ENCODE results near the gene ZFR2.
"Not testable (repeated sequence)": the region's sequence is repeated elsewhere in the genome, so short reads cannot be mapped to it uniquely, and the experiment has no call there.

The ZFR2 gene

DNA sequence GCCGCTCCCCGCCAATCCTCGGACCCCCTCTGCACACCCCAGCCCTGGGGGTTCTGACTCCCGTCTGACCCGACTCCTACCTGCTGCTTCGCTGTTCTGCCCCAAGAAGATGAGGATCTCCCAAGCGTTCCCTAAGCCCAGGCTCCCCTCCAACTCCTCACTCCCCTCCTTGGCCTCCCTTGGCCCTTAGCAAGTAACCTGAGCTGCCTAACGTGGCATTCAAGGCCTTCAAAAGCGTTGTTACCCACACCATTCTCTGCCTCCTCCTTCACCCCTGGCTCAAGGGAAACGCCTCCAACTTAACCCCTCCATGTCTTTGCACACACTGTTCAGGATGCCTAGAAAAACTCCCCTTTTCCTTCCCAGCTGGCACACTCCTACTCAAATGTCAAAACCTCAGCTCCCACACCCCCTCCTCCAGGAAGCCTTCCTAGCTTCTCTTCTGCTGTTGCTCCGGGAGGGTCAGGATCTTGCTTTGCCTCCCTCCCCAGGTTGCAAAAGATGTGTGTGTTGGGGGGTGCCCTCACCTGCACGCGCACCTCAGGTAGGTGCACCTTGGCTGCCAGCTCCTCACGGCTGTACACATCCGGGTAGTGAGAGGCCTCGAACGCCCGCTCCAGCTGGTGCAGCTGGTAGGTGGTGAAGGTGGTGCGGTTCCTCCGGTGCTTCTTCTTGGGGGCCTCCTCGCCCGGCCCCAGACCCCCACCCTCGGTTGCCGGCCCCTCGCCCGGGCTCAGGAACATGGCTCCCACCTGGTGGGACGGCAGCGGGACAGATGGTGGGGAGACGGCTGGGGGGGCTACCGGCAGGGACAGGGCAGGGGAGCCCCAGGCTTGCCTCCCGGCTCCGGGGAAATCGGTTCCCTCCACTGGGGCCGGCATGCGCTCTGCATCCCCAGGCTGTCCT, 97.6 kb downstream of the ZFR2 start:
- Histone ChIP-seq H3K36me3 (ENCODE audit: insufficient read depth, low read depth, low read length) (peaks cover 15% of the 10 kb centered on the region; the same call in 1 of the 2 replicates), H3K27me3 (ENCODE audit: insufficient read depth, low read length) (no peaks in the 10 kb centered on the region), H3K27ac (ENCODE audit: low read length) (no peak overlapping the region), H3K4me1 (ENCODE audit: insufficient read depth, low read length) (peaks cover 5% of the 10 kb centered on the region; the same call in 1 of the 2 replicates), H3K9me3 (ENCODE audit: insufficient read depth, low read depth, low read length) (no peaks in the 10 kb centered on the region), H3K9ac (ENCODE audit: low read depth, low read length) (no peak overlapping the region), H3K4me3 (ENCODE audit: low read length) (no peak overlapping the region)

DNA sequence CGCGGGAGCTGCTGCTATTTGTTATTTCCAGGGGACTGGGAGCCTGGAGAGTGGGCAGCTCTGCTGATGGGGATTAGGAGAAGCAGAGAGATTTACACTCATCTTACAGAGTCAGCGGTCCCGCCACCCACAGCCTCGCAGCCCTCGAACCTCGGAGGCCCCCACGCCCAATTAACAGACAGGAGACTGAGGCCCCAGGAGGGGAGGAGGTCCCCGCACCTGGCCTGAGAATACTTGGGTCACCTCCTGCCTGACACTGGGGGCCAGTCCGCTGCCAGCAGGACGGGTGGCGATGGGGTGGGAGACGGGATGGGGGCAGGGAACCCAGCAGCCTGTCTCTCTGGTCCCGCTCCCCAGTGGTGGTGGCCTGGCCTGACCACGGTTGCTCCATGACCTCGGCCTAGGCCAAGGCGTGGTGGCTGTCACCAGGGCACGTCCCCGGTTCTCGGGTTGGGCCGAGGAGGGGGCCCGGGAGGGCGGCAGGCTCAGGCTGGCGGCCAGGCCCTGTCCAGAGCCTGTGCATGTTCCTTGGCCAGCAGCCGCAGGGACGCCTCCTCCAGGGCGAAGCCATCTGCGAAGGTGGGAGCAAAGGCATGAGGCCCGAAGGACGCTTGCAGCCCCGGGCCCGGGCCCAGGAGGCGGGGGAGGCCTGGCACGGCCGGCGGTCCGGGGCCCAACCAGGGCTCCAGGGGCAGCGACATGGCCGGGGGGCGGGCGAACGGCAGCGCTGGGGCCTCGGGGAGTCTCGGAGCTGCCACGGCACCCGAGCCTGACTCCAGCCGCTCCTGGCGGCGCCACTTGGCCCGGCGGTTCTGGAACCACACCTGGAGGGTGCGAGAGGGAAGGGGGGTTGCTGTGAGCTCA, 98.5 kb downstream of the ZFR2 start:
- no peak overlapping the region for H3K9ac ChIP-seq (ENCODE audit: low read depth, low read length)
- no peaks in the 10 kb centered on the region for H3K27me3 ChIP-seq (ENCODE audit: insufficient read depth, low read length)
- no peak overlapping the region for H3K4me3 ChIP-seq (ENCODE audit: low read length)
- H3K4me1 ChIP-seq (ENCODE audit: insufficient read depth, low read length), result peaks cover 5% of the 10 kb centered on the region; the same call in 1 of the 2 replicates
- peaks cover 16% of the 10 kb centered on the region; the same call in 1 of the 2 replicates for H3K36me3 ChIP-seq (ENCODE audit: insufficient read depth, low read depth, low read length)
- no peaks in the 10 kb centered on the region for H3K9me3 ChIP-seq (ENCODE audit: insufficient read depth, low read depth, low read length)
- H3K27ac ChIP-seq (ENCODE audit: low read length), result no peak overlapping the region

DNA sequence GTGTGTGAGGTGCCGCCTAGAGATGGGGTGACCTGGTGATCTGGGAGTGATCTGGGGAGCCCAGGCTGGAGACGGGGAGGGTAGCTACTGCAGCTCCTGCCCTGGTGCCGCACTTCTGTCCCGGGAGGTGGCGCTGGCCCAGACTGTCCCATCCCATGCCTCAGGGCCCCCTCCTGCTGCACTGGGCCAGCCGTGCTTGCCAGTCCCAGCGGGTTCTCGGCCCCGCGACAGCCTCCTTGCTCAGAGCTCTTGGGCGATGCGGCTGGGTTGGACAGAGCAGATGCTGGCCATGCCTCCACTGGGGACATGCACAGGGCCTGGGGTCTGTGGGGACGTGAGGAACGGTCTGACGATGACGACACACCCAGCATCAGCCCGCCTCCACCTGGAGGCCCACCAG, 99.3 kb downstream of the ZFR2 start:
- Histone ChIP-seq H3K4me3 (ENCODE audit: low read length) (no peak overlapping the region), H3K36me3 (ENCODE audit: insufficient read depth, low read depth, low read length) (peaks cover 21% of the 10 kb centered on the region; the same call in 1 of the 2 replicates), H3K9ac (ENCODE audit: low read depth, low read length) (no peak overlapping the region), H3K4me1 (ENCODE audit: insufficient read depth, low read length) (peaks cover 5% of the 10 kb centered on the region; the same call in 1 of the 2 replicates), H3K27me3 (ENCODE audit: insufficient read depth, low read length) (no peaks in the 10 kb centered on the region), H3K27ac (ENCODE audit: low read length) (no peak overlapping the region), H3K9me3 (ENCODE audit: insufficient read depth, low read depth, low read length) (no peaks in the 10 kb centered on the region)

DNA sequence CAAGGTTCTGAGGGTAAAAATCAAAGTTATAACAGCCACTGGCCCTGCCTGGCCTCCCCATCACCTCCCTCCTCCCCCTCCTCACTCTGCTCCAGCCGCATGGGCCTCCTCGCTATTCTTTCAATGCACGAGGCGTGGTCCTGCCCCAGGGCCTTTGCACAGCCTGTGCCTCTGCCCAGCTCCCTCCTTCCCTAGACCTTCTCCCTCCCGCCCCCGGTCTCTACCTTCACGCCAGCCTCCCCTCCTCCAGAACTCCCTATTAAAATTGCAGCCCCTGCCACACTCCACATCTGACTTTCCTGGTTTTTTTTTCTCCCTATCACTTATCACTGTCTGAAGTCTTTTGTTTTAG, 100.1 kb downstream of the ZFR2 start:
- H3K4me3 ChIP-seq (ENCODE audit: low read length), result no peak overlapping the region
- peaks cover 21% of the 10 kb centered on the region; the same call in 1 of the 2 replicates for H3K36me3 ChIP-seq (ENCODE audit: insufficient read depth, low read depth, low read length)
- H3K4me1 ChIP-seq (ENCODE audit: insufficient read depth, low read length), result peaks cover 5% of the 10 kb centered on the region; the same call in 1 of the 2 replicates
- H3K9me3 ChIP-seq (ENCODE audit: insufficient read depth, low read depth, low read length), result no peaks in the 10 kb centered on the region
- no peak overlapping the region for H3K9ac ChIP-seq (ENCODE audit: low read depth, low read length)
- H3K27me3 ChIP-seq (ENCODE audit: insufficient read depth, low read length), result no peaks in the 10 kb centered on the region
- H3K27ac ChIP-seq (ENCODE audit: low read length), result no peak overlapping the region

DNA sequence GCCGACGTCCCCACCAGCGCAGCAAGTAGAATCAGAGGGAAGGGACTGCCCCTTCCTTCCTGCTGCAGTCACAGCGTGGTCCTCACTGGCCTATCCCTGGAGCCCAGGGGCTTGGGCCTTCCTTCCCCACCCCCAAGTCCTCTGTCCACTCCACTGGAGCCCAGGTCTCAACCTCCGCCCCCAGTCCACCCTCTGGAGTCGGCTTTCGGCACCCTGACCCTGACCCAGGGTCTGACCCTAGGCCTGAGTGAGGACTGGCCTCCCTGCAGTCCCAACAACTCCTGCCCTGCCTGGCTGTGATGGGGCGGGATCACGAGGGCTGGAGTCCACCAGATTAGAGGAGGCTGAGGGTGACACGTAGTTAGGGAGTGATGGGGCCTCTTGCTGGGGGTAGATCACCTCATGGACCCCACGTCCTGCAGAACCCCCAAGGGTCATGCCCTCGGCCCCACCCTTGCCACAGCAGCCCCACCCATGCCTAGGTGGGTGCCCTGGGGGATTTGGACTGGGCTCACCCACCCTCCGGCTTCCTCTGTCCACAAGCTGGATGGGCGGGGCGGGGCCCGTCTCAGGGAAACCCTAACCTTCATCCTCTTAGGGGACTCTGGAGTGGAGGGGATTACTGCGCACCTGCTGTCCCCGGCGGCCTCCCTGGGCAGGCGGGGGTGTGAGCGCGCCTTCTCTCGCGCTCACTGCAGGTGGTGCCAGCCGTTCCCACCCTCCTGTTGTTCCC, 100.7 kb downstream of the ZFR2 start:
- no peak overlapping the region for H3K27ac ChIP-seq (ENCODE audit: low read length)
- H3K9me3 ChIP-seq (ENCODE audit: insufficient read depth, low read depth, low read length), result no peaks in the 10 kb centered on the region
- H3K9ac ChIP-seq (ENCODE audit: low read depth, low read length), result no peak overlapping the region
- H3K4me3 ChIP-seq (ENCODE audit: low read length), result no peak overlapping the region
- H3K27me3 ChIP-seq (ENCODE audit: insufficient read depth, low read length), result no peaks in the 10 kb centered on the region
- H3K36me3 ChIP-seq (ENCODE audit: insufficient read depth, low read depth, low read length), result peaks cover 21% of the 10 kb centered on the region; the same call in 1 of the 2 replicates
- peaks cover 7% of the 10 kb centered on the region; the same call in 1 of the 2 replicates for H3K4me1 ChIP-seq (ENCODE audit: insufficient read depth, low read length)

DNA sequence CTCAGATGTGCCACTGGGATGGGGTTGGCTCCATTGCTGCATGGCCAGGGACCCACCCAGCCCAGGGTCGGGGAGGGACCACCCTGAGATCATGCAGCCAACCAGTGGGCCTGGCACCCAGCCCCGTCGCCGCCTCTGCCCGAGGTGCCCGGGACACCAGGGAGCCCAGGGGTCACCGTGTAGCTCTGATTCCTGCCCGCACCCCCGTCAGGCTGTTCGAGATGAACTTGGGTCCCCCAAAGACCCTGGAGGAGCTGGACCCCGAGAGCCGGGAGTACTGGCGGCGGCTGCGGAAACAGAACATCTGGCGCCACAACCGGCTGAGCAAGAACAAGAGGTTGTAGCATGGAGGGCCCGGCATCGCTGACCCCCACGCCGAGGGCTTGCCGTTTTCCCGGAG, 101.8 kb downstream of the ZFR2 start:
- H3K4me1 ChIP-seq (ENCODE audit: insufficient read depth, low read length), result peaks cover 9% of the 10 kb centered on the region; the same call in 1 of the 2 replicates
- no peaks in the 10 kb centered on the region for H3K27me3 ChIP-seq (ENCODE audit: insufficient read depth, low read length)
- H3K4me3 ChIP-seq (ENCODE audit: low read length), result no peak overlapping the region
- H3K27ac ChIP-seq (ENCODE audit: low read length), result no peak overlapping the region
- H3K9me3 ChIP-seq (ENCODE audit: insufficient read depth, low read depth, low read length), result no peaks in the 10 kb centered on the region
- H3K9ac ChIP-seq (ENCODE audit: low read depth, low read length), result no peak overlapping the region
- H3K36me3 ChIP-seq (ENCODE audit: insufficient read depth, low read depth, low read length), result peaks cover 21% of the 10 kb centered on the region; the same call in 1 of the 2 replicates

DNA sequence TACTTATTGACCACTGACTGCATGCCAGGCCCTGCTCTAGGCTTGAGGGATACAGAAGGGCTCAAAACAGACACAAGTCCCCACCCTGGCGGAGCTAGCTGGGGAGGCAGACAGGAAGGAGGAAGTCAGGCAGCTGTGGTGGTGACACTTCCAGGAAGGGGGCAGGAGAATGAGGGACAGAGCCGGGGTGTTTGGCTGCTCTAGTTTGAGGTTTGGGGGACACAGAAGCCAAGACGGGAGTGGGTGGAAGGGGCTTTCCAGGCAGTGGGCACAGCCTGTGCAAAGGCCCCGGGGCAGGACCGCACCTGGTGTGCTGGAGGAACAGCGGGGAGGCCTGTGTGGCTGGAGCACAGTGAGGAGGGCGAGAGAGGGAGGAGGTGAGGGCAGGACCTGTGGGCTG, 102.3 kb downstream of the ZFR2 start:
- Histone ChIP-seq H3K9me3 (ENCODE audit: insufficient read depth, low read depth, low read length) (no peaks in the 10 kb centered on the region), H3K27ac (ENCODE audit: low read length) (no peak overlapping the region), H3K4me1 (ENCODE audit: insufficient read depth, low read length) (peaks cover 9% of the 10 kb centered on the region; the same call in 1 of the 2 replicates), H3K27me3 (ENCODE audit: insufficient read depth, low read length) (no peaks in the 10 kb centered on the region), H3K36me3 (ENCODE audit: insufficient read depth, low read depth, low read length) (peaks cover 21% of the 10 kb centered on the region; the same call in 1 of the 2 replicates), H3K9ac (ENCODE audit: low read depth, low read length) (no peak overlapping the region), H3K4me3 (ENCODE audit: low read length) (no peak overlapping the region)

DNA sequence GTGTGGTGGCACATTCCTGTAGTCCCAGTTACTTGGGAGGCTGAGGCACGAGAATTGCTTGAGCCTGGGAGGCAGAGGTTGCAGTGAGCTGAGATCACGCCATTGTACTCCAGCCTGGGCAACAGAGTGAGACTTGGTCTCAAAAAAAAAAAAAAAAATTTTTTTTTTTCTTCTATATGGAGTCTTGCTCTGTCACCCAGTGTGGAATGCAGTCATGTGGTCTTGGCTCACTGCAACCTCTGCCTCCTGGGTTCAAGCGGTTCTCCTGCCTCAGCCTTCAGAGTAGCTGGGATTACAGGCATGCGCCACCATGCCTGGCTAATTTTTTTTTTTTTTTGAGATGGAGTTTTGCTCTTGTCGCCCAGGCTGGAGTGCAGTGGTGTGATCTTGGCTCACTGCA, 103.1 kb downstream of the ZFR2 start:
- H3K27me3 ChIP-seq (ENCODE audit: insufficient read depth, low read length); H3K4me3 ChIP-seq (ENCODE audit: low read length); H3K27ac ChIP-seq (ENCODE audit: low read length); H3K4me1 ChIP-seq (ENCODE audit: insufficient read depth, low read length); H3K9ac ChIP-seq (ENCODE audit: low read depth, low read length); H3K9me3 ChIP-seq (ENCODE audit: insufficient read depth, low read depth, low read length): not testable (repeated sequence)
- peaks cover 21% of the 10 kb centered on the region; the same call in 1 of the 2 replicates for H3K36me3 ChIP-seq (ENCODE audit: insufficient read depth, low read depth, low read length)

DNA sequence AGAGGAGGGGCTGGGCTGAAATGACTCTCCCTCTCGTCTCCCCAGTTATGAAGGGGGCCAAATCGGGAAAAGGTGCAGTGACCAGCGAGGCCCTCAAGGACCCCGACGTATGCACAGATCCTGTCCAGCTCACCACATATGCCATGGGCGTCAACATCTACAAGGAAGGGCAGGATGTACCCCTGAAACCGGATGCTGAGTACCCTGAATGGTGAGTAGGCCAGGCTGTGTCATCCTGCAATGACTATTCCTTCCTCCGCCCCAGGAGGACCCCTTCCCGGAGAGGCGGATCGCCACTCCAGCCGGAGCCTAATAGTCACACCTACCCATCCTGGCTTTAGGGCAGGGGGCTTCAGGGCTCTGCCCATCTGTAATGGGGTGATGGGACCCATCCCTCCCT, 103.7 kb downstream of the ZFR2 start:
- no peak overlapping the region for H3K4me3 ChIP-seq (ENCODE audit: low read length)
- H3K9me3 ChIP-seq (ENCODE audit: insufficient read depth, low read depth, low read length), result no peaks in the 10 kb centered on the region
- no peaks in the 10 kb centered on the region for H3K27me3 ChIP-seq (ENCODE audit: insufficient read depth, low read length)
- no peak overlapping the region for H3K27ac ChIP-seq (ENCODE audit: low read length)
- no peak overlapping the region for H3K9ac ChIP-seq (ENCODE audit: low read depth, low read length)
- peaks cover 21% of the 10 kb centered on the region; the same call in 1 of the 2 replicates for H3K36me3 ChIP-seq (ENCODE audit: insufficient read depth, low read depth, low read length)
- 0 out of 2 replicates have a peak, but pooled peaks cover 4% of the 10 kb centered on the region for H3K4me1 ChIP-seq (ENCODE audit: insufficient read depth, low read length)

DNA sequence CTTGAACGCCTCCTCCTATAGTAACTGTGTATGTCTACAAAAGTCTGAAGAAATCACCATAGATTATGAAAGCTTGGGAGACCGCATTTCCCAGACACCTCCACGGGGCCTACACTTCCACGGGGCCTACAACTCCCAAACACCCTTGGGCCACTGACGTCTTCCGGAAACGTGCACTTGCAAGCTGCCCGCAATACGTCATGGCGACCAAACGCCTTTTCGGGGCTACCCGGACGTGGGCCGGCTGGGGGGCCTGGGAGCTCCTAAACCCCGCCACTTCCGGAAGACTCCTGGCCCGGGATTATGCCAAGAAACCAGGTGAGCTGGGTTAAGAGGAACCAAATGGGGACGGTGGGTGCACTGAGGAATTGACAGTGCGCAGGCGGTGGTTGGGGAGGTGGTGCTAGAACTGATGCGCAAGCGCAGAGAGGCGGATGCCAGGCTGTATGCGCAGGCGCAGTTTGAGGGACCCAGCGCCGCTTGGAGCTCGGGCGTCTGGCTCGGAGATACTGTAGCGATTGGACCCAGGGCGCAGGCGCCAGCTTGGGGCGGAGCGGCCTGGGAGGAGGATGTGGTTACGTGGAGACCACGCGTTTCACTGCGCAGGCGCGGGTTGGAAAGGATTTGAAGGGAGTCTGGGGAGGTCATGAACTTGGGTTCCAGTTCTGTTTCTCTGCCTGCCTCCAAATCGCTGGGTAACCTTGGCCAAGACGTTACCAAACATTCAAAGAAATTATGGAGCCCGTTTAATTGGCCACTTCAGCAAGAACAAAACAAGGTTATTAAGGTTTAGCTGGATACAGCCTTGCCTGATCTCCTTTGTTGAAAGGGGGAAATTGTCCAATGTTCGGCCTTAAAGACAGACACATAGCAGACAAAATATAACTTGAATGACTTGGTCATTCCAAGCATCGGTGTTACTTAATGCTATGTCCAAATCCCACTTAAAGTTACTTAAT, 106.1 kb downstream of the ZFR2 start, which contains the start of gene MRPL54:
Gene MRPL54 (plus strand): TSS at position 182 of the 959 bp plus-strand sequence. CDS start 19 bp downstream, at position 201.
- Histone ChIP-seq H3K27ac (ENCODE audit: low read length) (peak within 1 kb of the TSS; percentile 92), H3K4me3 (ENCODE audit: low read length) (peak within 1 kb of the TSS; percentile 98), H3K9me3 (ENCODE audit: insufficient read depth, low read depth, low read length) (no peaks in the 10 kb centered on the region), H3K4me1 (ENCODE audit: insufficient read depth, low read length) (0 out of 2 replicates have a peak, but pooled peaks cover 4% of the 10 kb centered on the region), H3K9ac (ENCODE audit: low read depth, low read length) (peak within 1 kb of the TSS; percentile 97), H3K27me3 (ENCODE audit: insufficient read depth, low read length) (no peaks in the 10 kb centered on the region), H3K36me3 (ENCODE audit: insufficient read depth, low read depth, low read length) (peaks cover 25% of the 10 kb centered on the region; the same call in 1 of the 2 replicates)
